ENCODE results near the gene RFTN2. TPM values are rescaled to one million over a fixed set of nuclear protein-coding genes. Genes with fewer than 3 reads are reported as not detected.
A peak's percentile ranks its signal among the peaks of the same experiment; 100 is the strongest.

Gene RFTN2
- total and polyA plus RNA-seq, 2 donors (not counting 3 experiments of a cell fraction or from before 2014, with no cell fraction given), result 5.0 to 8.0 TPM

- no peaks in the 10 kb centered on the region for H3K79me2 ChIP-seq (ENCODE audit: control insufficient read depth, insufficient read depth, low read length)
- no peaks in the 10 kb centered on the region for H3K27me3 ChIP-seq (ENCODE audit: control insufficient read depth in 2 of 2, insufficient read depth in 2 of 2, low read length in 2 of 2)
- dilution Hi-C loops (cut with MboI; ENCODE audit: extremely low pct_ligation_motif_present, low sequenced_read_pairs) (no loop called here), intact Hi-C loops (cut with micrococcal nuclease) (no loop called here)
- H4K20me1 ChIP-seq (replicated peaks; ENCODE audit: control insufficient read depth, extremely low read depth, insufficient read depth, low read length), result no peaks in the 10 kb centered on the region
- no peaks in the 10 kb centered on the region for H3K36me3 ChIP-seq (ENCODE audit: control insufficient read depth in 2 of 2, extremely low read depth in 1 of 2, insufficient read depth in 2 of 2, low read length in 2 of 2)
- no peak overlapping the region for H3K9ac ChIP-seq (replicated peaks; ENCODE audit: extremely low read depth, insufficient read depth, low read length)
- no peaks in the 10 kb centered on the region for H3K4me1 ChIP-seq (ENCODE audit: control insufficient read depth, extremely low read depth, insufficient read depth, low read length)
- TF ChIP-seq FOS (IDR thresholded peaks at IDR 0.05; ENCODE audit: borderline replicate concordance, insufficient read depth, low read length), result no peak
- no peak for TF ChIP-seq CTCF (IDR thresholded peaks at IDR 0.05; ENCODE audit: extremely low read depth in 1 of 2, insufficient read depth in 1 of 2, low read depth in 1 of 2, low read length in 2 of 2)
- no peak for TF ChIP-seq EZH2 (IDR thresholded peaks at IDR 0.05; ENCODE audit: borderline replicate concordance, low read depth, low read length, severe bottlenecking)
- no peak for TF ChIP-seq JUN (IDR thresholded peaks at IDR 0.05; ENCODE audit: borderline replicate concordance, insufficient read depth, insufficient read length, low read depth)
- no peak for TF ChIP-seq GATA2 (IDR thresholded peaks at IDR 0.05; ENCODE audit: insufficient read depth, insufficient read length, low read depth, low read length)
- TF ChIP-seq MYC (IDR thresholded peaks at IDR 0.05; ENCODE audit: low read depth, low read length), result no peak
- H3K4me3 ChIP-seq (replicated peaks in 1 of 3; ENCODE audit: insufficient read depth in 1 of 3, low read depth in 1 of 3, low read length in 3 of 3), result no peak overlapping the region
- H2AFZ ChIP-seq (ENCODE audit: low read depth, low read length), result no peak overlapping the region
- no peak overlapping the region for H3K4me2 ChIP-seq (ENCODE audit: insufficient read depth, low read length)
- DNase-seq (ENCODE audit: low read depth, low spot score) (peak; percentile 20), FAIRE-seq (peak; percentile 53)
- no TSS peak for BruUV-seq (replicated peaks)
- ChIA-PET CTCF (no interaction called here), POLR2A (no interaction called here)
- H3K27ac ChIP-seq (ENCODE audit: insufficient read depth, low read depth, low read length), result no peak overlapping the region
- H3K9me1 ChIP-seq (replicated peaks; ENCODE audit: control insufficient read depth, extremely low read depth, insufficient read depth, low read length), result no peaks in the 10 kb centered on the region
- no peaks in the 10 kb centered on the region for H3K9me3 ChIP-seq (replicated peaks; ENCODE audit: control insufficient read depth, insufficient read depth, low read length)
Observed at GRCh38 chr2:197647961-197648690, 27.3 kb downstream of the RFTN2 start.

Measured in endothelial cell of umbilical vein (primary cell).